ENCODE results near the gene ZNF274.
"Not testable (repeated sequence)": the region's sequence is repeated elsewhere in the genome, so short reads cannot be mapped to it uniquely, and the experiment has no call there.

ZNF274 gene

DNA sequence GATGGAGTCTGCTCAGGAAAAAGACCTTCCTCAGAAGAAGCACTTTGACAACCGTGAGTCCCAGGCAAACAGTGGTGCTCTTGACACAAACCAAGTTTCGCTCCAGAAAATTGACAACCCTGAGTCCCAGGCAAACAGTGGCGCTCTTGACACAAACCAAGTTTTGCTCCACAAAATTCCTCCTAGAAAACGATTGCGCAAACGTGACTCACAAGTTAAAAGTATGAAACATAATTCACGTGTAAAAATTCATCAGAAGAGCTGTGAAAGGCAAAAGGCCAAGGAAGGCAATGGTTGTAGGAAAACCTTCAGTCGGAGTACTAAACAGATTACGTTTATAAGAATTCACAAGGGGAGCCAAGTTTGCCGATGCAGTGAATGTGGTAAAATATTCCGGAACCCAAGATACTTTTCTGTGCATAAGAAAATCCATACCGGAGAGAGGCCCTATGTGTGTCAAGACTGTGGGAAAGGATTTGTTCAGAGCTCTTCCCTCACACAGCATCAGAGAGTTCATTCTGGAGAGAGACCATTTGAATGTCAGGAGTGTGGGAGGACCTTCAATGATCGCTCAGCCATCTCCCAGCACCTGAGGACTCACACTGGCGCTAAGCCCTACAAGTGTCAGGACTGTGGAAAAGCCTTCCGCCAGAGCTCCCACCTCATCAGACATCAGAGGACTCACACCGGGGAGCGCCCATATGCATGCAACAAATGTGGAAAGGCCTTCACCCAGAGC lies 29.6 kb downstream of the ZNF274 start:
- DNase-seq, result no peak

DNA sequence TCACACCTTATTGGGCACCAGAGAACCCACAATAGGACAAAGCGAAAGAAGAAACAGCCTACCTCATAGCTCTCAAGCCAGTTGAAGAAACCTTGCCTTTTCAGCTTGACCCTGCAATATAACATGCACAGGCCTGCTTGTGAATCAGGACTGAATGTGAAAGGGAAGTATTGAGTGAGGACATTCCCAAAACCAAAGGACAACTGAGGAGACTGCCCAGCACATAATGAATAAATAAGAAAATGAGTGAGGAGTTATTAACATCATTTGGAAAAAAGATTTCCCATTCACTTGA lies 30.2 kb downstream of the ZNF274 start:
- DNase-seq, result no peak

DNA sequence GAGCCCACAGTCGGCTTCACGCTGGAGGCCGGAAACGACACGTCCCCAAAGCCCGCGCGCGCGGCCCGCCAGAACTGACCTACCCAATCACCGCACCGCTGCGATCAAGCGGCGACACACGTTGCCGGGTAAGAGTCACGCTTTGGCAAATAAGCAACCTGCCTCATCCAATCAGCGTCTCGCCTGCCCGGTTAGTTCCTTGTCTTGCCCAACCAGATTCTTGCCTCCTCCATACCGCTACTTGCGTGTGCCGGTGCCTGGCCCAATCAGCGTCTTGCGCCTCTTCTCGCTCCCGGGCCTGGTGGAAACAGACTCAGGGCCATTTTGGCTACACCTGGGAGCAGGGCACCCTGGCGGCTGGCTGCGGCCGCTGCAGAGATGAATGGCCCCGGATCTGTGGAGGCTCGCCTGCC lies 34.2 kb downstream of the ZNF274 start:
- no peak for DNase-seq

DNA sequence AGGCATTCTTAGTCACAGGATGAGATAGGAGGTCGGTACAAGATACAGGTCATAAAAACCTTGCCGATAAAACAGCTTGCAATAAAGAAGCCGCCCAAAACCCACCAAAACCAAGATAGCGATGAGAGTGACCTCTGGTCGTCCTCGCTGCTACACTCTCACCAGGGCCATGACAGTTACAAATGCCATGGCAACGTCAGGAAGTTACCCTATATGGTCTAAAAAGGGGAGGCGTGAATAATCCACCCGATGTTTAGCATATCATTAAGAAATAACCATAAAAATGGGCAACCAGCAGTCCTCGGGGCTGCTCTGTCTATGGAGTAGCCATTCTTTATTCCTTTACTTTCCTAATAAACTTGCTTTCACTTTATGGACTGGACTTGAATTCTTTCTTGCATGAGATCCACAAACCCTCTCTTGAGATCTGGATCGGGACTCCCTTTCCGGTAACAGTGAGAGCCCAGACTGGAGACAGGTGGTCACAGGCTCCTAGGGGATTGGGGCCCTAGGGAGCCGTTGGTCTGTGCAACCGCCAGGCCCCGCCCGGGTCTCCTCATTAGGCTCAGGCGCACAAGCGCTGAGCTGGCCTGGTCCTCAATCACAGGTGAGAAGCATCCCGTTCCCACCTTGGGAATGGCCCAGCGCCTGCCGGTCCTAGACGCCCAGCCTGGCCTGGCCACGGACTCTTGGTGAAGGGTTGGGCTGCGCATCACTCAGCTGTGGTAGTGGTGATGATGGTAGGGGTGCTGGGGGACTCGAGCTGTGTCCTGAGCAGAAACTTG lies 34.9 kb downstream of the ZNF274 start:
- DNase-seq, result no peak

DNA sequence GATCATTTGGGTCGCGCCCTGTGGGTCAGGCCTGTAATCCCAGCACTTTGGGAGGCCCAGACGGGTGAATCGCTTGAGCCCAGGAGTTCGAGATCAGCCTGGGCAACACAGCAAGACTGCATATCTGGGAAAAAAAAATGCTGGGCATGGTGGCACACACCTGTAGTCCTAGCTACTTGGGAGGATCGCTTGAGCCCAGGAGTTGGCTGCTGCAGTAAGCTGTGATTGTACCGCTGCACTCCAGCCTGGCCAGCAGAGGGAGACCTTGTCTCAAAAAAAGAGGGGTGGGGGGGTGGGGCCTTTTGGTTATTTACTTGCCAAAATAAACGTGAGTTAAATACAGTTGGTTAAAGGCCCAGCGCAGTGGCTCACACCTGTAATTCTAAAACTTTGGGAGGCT lies 36.0 kb downstream of the ZNF274 start:
- DNase-seq, result peak; percentile 4 to 35

DNA sequence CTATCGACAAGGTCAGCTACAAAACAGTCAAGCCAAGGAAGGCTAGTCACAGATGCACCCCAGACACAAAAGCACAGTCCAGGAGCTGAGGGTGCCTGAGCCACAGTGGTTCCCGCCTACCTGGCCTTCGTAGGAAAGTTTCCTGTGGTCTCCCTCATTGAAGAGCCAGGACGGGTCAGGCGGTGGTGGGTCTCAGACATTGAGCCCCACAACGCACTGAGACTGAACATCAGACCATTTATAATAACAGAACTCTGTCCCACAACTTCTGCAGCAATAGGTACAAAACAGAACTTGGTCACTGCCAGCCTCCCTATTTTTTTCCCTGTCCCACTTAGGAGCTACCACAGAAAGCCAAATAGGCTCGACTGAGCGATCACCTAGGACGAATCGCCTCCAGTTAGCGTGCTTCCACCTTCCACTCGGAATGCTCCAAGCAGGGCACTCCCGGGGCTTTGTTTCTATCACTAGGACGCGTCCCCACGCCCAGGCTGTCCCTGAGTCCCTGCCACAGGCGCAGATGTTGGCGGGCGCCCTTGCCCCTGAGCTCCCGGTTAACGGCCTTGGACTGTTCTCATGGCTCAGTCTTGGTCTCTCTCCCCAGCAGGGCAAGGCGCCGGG lies 45.2 kb downstream of the ZNF274 start:
- no peak for DNase-seq

DNA sequence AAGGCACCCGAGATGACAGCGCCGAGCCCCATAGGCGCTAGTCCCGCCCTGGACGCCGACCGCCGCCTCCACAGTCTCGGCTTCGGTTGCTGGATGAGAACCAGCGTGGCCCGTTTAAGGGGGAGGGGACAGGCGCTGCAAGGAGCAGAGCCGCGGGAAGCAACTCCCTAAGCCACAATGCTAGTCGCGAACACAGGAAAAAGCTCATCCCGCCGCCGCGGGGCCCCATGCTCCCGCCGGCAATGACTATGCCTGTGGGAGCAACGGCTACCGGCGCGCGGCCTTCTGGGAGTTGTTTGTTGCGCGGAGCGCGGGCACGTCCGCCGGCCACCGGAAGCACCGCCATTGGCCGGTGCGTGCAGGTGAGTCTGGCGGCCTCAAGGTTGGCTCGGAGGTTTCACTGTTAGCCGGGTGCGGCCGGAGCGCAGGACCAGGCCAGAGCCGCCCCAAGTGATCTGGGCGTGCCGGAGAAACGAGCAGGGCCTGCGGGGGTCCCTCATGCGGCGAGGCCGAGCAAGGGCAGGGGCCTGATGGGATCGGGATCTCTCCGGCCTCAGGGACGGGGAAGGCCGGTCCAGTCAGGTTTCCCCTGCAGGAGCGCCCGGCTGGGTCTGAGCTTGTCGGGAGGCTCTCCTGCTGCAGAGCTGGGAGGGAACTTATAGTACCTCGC lies 45.9 kb downstream of the ZNF274 start, which contains the start of gene ZNF544:
TSS of gene ZNF544 (plus strand) at position 330 of the 670 bp plus-strand sequence. CDS start 15,110 bp downstream, outside the sequence.
- peak; percentile 48 to 73 for DNase-seq

DNA sequence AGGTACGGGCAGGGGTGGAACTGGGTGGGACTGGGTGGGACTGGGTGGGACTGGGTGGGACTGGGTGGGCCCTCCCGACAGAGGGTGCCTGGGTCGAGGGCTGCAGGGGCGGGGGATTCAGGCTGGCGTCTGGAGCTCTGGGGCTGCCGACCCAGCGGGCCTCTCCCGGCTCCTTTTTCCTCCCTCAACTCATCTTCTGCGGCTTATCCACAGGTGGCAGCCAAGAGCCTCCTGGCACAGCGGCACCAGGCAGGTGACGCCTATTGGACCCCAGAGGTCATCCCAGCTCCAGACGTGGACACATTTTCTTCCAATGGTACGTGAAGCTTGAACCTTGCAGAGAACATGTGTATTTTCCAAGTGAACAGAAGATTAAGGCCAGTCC lies 46.4 kb downstream of the ZNF274 start:
- no peak for DNase-seq

DNA sequence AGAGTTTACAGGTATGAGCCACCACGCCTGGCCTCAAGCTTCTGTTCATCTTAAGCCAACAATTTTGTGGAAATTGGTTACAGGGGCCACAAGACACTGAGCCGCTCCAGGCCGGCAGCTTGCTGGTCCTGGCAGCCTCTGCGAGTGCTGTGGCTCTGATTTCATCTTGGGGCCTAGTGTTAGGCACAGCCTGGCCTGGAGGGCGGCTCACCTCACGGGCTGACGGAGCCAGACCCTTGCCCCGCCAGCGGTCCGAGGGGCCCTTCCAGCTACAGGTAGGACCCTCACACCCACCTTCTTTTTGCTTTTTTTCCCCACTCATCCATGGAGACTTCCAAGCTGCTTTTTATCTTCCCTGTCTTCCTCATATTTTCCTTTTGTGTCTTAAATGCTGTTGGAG lies 54.5 kb downstream of the ZNF274 start:
- no peak for DNase-seq

DNA sequence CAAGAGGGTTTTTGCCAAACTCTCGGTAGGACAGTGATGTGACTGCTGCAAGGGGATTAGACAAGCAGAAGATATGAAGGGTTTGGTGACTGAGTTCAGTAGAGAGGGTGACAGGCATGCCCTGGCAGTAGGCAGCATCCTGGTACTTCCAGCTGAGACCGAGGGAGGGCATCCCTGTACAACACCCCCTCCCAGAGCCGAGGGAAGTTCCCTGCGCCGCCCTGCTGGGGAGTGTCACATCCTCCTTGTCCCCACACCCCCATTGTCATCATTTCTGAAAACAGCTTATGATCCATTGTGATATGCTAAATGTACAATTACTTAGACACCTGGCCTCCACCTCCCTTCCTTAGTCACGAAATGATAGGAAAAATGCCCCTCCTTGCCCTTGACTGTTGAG lies 60.5 kb downstream of the ZNF274 start:
- no peak for DNase-seq

DNA sequence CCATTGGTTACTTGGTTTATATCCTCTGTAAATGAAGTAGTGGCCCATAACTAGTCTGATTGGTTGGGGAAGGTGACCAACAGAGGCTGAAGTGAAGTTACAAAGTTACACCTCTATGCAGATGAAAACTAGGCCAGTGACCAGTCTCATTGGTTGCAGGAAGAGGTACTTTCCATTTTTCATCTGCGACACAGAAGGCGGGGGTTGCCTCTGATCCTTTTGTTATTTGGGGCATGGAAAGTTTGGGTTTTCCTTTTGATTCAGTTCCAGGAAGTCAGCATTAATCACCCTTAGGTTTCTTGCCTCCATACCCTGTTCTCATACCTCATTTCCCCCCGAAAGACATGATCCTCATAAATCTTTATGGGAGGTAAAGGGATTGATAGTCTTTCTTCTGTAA lies 66.0 kb downstream of the ZNF274 start:
- no peak for DNase-seq

DNA sequence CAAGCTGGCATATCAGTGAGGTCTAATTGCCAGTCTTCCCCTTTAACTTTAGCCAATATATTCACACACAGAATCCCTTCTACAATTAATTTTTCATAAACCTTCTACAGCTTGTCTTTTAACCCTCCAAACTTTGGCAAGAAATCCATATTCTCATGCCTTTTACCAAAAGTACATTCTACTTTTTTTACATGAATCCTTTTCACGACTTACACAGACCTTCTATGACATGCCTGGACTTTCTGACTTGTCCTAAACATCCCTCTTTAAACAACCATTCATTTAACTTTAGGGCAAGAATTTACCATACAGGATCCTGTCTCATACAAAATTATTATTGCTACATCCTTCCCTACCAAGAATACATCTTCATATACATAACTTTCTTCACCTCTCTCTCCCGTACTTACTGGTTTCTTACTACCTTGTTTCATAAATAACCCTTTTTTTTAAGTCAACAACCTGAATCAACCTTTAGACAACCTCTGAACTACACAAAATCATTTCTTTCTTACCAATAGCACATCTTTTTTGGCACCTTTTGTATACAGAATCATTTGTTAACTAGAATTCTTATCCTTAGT lies 69.3 kb downstream of the ZNF274 start:
- no peak for DNase-seq

DNA sequence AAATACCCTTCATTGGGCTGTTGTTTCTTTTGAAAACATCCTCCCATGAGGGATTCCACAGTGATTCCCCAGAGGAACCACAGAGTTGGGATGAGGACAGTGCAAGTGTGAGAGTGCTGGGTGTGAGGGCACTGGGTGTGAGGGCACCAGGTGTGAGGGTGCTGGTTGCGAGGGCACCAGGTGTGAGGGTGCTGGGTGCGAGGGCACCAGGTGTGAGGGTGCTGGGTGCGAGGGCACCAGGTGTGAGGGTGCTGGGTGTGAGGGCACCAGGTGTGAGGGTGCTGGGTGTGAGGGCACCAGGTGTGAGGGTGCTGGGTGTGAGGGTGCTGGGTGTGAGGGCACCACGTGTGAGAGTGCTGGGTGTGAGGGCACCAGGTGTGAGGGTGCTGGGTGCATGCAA lies 75.4 kb downstream of the ZNF274 start:
- DNase-seq, result not testable (repeated sequence)

DNA sequence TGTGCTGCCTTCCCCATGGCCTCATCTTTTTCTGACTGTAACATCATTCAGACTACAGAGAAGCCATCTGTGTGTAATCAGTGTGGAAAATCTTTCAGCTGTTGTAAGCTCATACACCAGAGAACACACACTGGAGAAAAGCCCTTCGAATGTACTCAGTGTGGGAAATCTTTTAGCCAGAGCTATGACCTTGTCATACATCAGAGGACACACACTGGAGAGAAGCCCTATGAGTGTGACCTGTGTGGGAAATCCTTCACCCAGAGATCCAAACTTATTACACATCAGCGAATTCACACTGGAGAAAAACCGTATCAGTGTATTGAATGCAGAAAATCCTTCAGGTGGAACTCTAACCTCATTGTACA lies 78.7 kb downstream of the ZNF274 start:
- DNase-seq, result no peak

DNA sequence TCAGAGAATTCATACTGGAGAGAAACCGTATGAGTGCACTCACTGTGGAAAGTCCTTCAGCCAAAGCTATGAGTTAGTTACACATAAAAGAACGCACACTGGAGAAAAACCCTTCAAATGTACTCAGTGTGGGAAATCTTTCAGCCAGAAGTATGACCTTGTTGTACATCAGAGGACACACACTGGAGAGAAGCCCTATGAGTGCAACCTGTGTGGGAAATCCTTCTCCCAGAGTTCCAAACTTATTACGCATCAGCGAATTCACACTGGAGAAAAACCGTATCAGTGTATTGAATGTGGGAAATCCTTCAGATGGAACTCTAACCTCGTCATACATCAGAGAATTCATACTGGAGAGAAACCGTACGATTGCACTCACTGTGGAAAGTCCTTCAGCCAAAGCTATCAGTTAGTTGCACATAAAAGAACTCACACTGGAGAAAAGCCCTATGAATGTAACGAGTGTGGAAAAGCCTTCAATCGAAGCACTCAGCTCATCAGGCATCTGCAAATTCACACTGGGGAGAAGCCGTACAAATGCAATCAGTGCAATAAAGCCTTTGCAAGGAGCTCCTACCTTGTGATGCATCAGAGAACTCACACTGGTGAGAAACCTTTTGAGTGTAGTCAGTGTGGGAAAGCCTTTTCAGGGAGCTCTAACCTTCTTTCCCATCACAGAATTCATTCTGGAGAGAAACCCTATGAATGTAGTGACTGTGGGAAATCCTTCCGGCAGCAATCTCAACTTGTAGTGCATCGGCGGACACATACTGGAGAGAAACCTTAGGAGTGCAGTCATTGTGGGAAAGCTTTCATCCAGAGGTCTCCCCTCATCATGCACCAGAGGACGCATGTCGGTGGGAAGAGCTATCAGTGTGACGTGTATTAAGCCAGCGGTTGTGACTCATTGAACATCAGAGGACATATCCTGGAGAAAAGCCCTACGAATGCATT lies 79.4 kb downstream of the ZNF274 start:
- DNase-seq, result no peak

DNA sequence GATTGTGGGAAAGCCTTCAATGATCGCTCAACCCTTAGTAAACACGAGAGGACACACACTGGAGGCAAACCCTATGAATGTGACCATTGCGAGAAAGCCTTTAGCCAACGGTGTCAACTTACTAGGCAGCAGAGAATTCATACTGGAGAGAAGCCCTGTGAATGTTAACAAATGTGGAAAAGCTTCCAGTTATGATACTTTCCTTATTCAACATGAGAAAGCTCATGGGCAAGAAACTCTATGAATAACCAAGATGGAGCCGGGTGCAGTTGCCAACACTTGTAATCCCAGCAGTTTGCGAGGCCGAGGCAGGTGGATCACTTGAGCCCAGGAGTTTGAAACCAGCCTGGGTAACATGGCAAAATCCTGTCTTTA lies 80.0 kb downstream of the ZNF274 start:
- DNase-seq, result no peak

Measured in inflammatory macrophage (primary cell).